IMR-90 (cell line): ENCODE measurements around the gene TIPARP. TPM values are rescaled to one million over a fixed set of nuclear protein-coding genes. Genes with fewer than 3 reads are reported as not detected.

Experiments used
- ATAC-seq: fragments of 200-7000 bp; cut with Tn5 transposase; 2 replicates; pipeline ENCODE4 v1.9.1; 2020; ENCODE audit warnings: low read depth, mild to moderate bottlenecking, moderate library complexity
- BruUV-seq: library from RNA; stranded (reverse); fragments of 400-500 nt; replicated peaks from 2 replicates; lab custom pipeline; 2021; lab: Mats Ljungman, UMichigan
- CTCF ChIA-PET: fragments of 300-600 bp; formaldehyde crosslinking; extraction: SDS; loops from one replicate; lab custom pipeline; 2021; ENCODE audit warnings: antibody characterized with exemption; lab: Yijun Ruan, JAX
- POLR2A ChIA-PET: fragments of 300-600 bp; sonication (Branson Sonifier 250); formaldehyde crosslinking; loops from one replicate; lab custom pipeline; 2022; ENCODE audit warnings: antibody characterized with exemption; ENCODE audit not compliant: unreplicated experiment; lab: Charles Lee
- DNase-seq: peaks from one replicate; pipeline ENCODE4 v3.0.0; 2013
- H2AFZ ChIP-seq: replicated peaks from 2 replicates; pipeline ENCODE3; 2013; ENCODE audit warnings: low read length, mild to moderate bottlenecking; ENCODE audit not compliant: poor library complexity
- H2AK5ac ChIP-seq: 2 replicates; pipeline ENCODE4 v1.6.1; 2013; ENCODE audit warnings: low read depth, low read length, inconsistent platforms
- H2AK9ac ChIP-seq: replicated peaks from 2 replicates; pipeline ENCODE3; 2013; ENCODE audit warnings: mild to moderate bottlenecking, low read depth, low read length, moderate library complexity; ENCODE audit not compliant: poor library complexity
- H2BK120ac ChIP-seq: 2 replicates; pipeline ENCODE4 v1.6.1; 2013; ENCODE audit warnings: low read depth, low read length, inconsistent platforms
- H2BK15ac ChIP-seq: 3 replicates; pipeline ENCODE4 v1.6.1; 2013; ENCODE audit warnings: low read depth, low read length, inconsistent platforms
- H2BK20ac ChIP-seq: 2 replicates; pipeline ENCODE4 v1.6.1; 2013; ENCODE audit warnings: low read depth, mild to moderate bottlenecking, inconsistent platforms, low read length, moderate library complexity
- H2BK5ac ChIP-seq: 2 replicates; pipeline ENCODE4 v1.6.1; 2013; ENCODE audit warnings: mild to moderate bottlenecking, low read depth, low read length, inconsistent platforms; ENCODE audit not compliant: poor library complexity, severe bottlenecking
- H3K14ac ChIP-seq: replicated peaks from 2 replicates; pipeline ENCODE4 v1.6.1; 2013; ENCODE audit warnings: low read depth, low read length, inconsistent platforms
- H3K18ac ChIP-seq: 2 replicates; pipeline ENCODE4 v1.6.1; 2013; ENCODE audit warnings: low read depth, low read length, control low read depth
- H3K23ac ChIP-seq: 2 replicates; pipeline ENCODE4 v1.6.1; 2013; ENCODE audit warnings: low read depth, low read length, inconsistent platforms
- H3K27ac ChIP-seq: 2 replicates; pipeline ENCODE4 v1.5.1; 2013; ENCODE audit warnings: mild to moderate bottlenecking, control low read depth, low read length; ENCODE audit not compliant: insufficient read depth
- H3K27me3 ChIP-seq: 2 replicates; pipeline ENCODE4 v1.6.1; 2013; ENCODE audit warnings: low read length; ENCODE audit not compliant: control insufficient read depth, insufficient read depth
- H3K36me3 ChIP-seq: 2 replicates; pipeline ENCODE4 v1.6.1; 2013; ENCODE audit warnings: low read length, mixed read lengths; ENCODE audit not compliant: control insufficient read depth, insufficient read depth
- H3K4ac ChIP-seq: 2 replicates; pipeline ENCODE4 v1.6.1; 2013; ENCODE audit warnings: low read depth, low read length, inconsistent platforms
- H3K4me1 ChIP-seq: 2 replicates; pipeline ENCODE4 v1.6.1; 2013; ENCODE audit warnings: low read length, mixed read lengths; ENCODE audit not compliant: control insufficient read depth, insufficient read depth
- H3K4me2 ChIP-seq: 2 replicates; pipeline ENCODE4 v1.6.1; 2013; ENCODE audit warnings: low read depth, mild to moderate bottlenecking, control low read depth, low read length, moderate library complexity
- H3K4me3 ChIP-seq: 2 replicates; pipeline ENCODE4 v1.5.1; 2013; ENCODE audit warnings: low read depth, mild to moderate bottlenecking, control low read depth, low read length, moderate library complexity; ENCODE audit not compliant: insufficient read depth
- H3K56ac ChIP-seq: 2 replicates; pipeline ENCODE4 v1.6.1; 2013; ENCODE audit warnings: low read length, inconsistent platforms; ENCODE audit not compliant: insufficient read depth; ENCODE audit errors: extremely low read depth
- H3K79me1 ChIP-seq, 2 experiments: 2 replicates each; pipeline ENCODE4 v1.6.1; 2013; ENCODE audit warnings: low read length in 2 of 2, inconsistent platforms in 1 of 2, low read depth in 1 of 2
- H3K9ac ChIP-seq: 2 replicates; pipeline ENCODE4 v1.6.1; 2013; ENCODE audit warnings: low read depth, low read length, control low read depth
- H3K9me1 ChIP-seq: 2 replicates; pipeline ENCODE4 v1.6.1; 2013; ENCODE audit warnings: low read length, inconsistent platforms; ENCODE audit not compliant: insufficient read depth
- H3K9me3 ChIP-seq: 2 replicates; pipeline ENCODE4 v1.6.1; 2013; ENCODE audit warnings: low read length; ENCODE audit not compliant: control insufficient read depth, insufficient read depth
- H4K20me1 ChIP-seq: 2 replicates; pipeline ENCODE4 v1.6.1; 2013; ENCODE audit warnings: low read length, inconsistent platforms; ENCODE audit not compliant: insufficient read depth
- H4K5ac ChIP-seq: 2 replicates; pipeline ENCODE4 v1.6.1; 2013; ENCODE audit warnings: mild to moderate bottlenecking, low read depth, low read length, control low read depth
- H4K8ac ChIP-seq, 2 experiments: 2 replicates each; pipeline ENCODE4 v1.6.1; 2013; ENCODE audit warnings: low read depth in 2 of 2, low read length in 2 of 2, control low read depth in 1 of 2, inconsistent platforms in 1 of 2
- H4K91ac ChIP-seq: 2 replicates; pipeline ENCODE4 v1.6.1; 2013; ENCODE audit warnings: low read depth, low read length, inconsistent platforms; ENCODE audit not compliant: insufficient read depth
- BHLHE40 ChIP-seq: fragments of 150-350 bp; IDR thresholded peaks from 2 replicates; pipeline ENCODE4 v1.6.1; 2016; ENCODE audit warnings: mild to moderate bottlenecking, low read depth, low read length
- CEBPB ChIP-seq: IDR thresholded peaks from 2 replicates; pipeline ENCODE4 v1.6.1; 2012; ENCODE audit warnings: low read depth, low read length, improper control_type of control experiment
- CHD1 ChIP-seq: IDR thresholded peaks from 2 replicates; pipeline ENCODE4 v1.6.1; 2012; ENCODE audit warnings: low read depth, low read length, improper control_type of control experiment
- CTCF ChIP-seq: conservative IDR thresholded peaks from 2 replicates; pipeline ENCODE4 v1.5.1; 2012; ENCODE audit warnings: mild to moderate bottlenecking, low read depth, low read length, improper control_type of control experiment
- ELK1 ChIP-seq: fragments of 150-350 bp; IDR thresholded peaks from 2 replicates; pipeline ENCODE4 v1.6.1; 2016; ENCODE audit warnings: low read depth, mild to moderate bottlenecking, low read length, moderate library complexity, borderline replicate concordance
- FOS ChIP-seq: fragments of 150-350 bp; IDR thresholded peaks from 2 replicates; pipeline ENCODE4 v1.6.1; 2016; ENCODE audit warnings: low read depth, low read length
- MAFK ChIP-seq: IDR thresholded peaks from 2 replicates; pipeline ENCODE4 v1.6.1; 2012; ENCODE audit warnings: low read depth, low read length, improper control_type of control experiment
- MAZ ChIP-seq: IDR thresholded peaks from 2 replicates; pipeline ENCODE4 v1.6.1; 2012; ENCODE audit warnings: low read depth, mild to moderate bottlenecking, low read length, improper control_type of control experiment, moderate library complexity, borderline replicate concordance
- MXI1 ChIP-seq: IDR thresholded peaks from 2 replicates; pipeline ENCODE4 v1.6.1; 2012; ENCODE audit warnings: low read depth, mild to moderate bottlenecking, low read length, moderate library complexity, borderline replicate concordance
- NFE2L2 ChIP-seq: fragments of 150-350 bp; IDR thresholded peaks from 2 replicates; pipeline ENCODE4 v1.6.1; 2016; ENCODE audit warnings: low read depth, mild to moderate bottlenecking, low read length
- POLR2A ChIP-seq: IDR thresholded peaks from 2 replicates; pipeline ENCODE4 v1.6.1; 2012; ENCODE audit warnings: mild to moderate bottlenecking, low read depth, low read length
- RAD21 ChIP-seq: IDR thresholded peaks from 2 replicates; pipeline ENCODE4 v1.6.1; 2012; ENCODE audit warnings: low read length, improper control_type of control experiment
- RCOR1 ChIP-seq: IDR thresholded peaks from 2 replicates; pipeline ENCODE4 v1.6.1; 2012; ENCODE audit warnings: mild to moderate bottlenecking, low read length, improper control_type of control experiment; ENCODE audit not compliant: insufficient replicate concordance
- RFX5 ChIP-seq: IDR thresholded peaks from 2 replicates; pipeline ENCODE4 v1.8.0; 2012; ENCODE audit warnings: low read depth, mild to moderate bottlenecking, low read length, moderate library complexity
- SMC3 ChIP-seq: fragments of 150-350 bp; IDR thresholded peaks from 2 replicates; pipeline ENCODE4 v1.6.1; 2016; ENCODE audit warnings: low read depth, mild to moderate bottlenecking, antibody characterized with exemption, low read length, moderate library complexity
- WGBS, 2 experiments: methylation state at CpG; one replicate each; pipeline versions ENCODE4 v1.1.5 to v1.1.7; 2013; ENCODE audit warnings: missing lambda C conversion rate in 2 of 2; ENCODE audit not compliant: insufficient read length in 1 of 2; ENCODE audit errors: extremely low coverage in 2 of 2; 5-methylcytosine and 5-hydroxymethylcytosine counted together
- dilution Hi-C: fragments of 300-500 bp; cut with HindIII; formaldehyde crosslinking; loops from one replicate; pipeline ENCODE4 v1.14.3; 2018; ENCODE audit warnings: low sequenced_read_pairs; ENCODE audit not compliant: unreplicated experiment
- in situ Hi-C: fragments of 300-500 bp; cut with MboI; formaldehyde crosslinking; loops from 3 replicates; pipeline ENCODE4 v1.14.3; 2019; ENCODE audit warnings: low sequenced_read_pairs, inconsistent platforms, mixed read lengths
- intact Hi-C: fragments of 100-400 bp; cut with micrococcal nuclease; formaldehyde crosslinking; loops from 2 replicates; pipeline ENCODE4 v1.10.0; 2022
- polyA plus RNA-seq, 3 experiments: library from polyadenylated mRNA; depleted of rRNA; stranded (reverse); fragments of >200 nt; gene quantifications; 2 replicates each; pipeline ENCODE4 v1.2.3, GENCODE V29; 2012; ENCODE audit warnings: low replicate concordance in 1 of 3
- total RNA-seq: library from RNA; depleted of rRNA; stranded (reverse); fragments of >200 nt; gene quantifications from 2 replicates; pipeline ENCODE4 v1.2.3, GENCODE V29; 2012
- TF ChIP-seq, protein P1 (sequence below): fragments of 150-350 bp; IDR thresholded peaks from 2 replicates; pipeline ENCODE4 v1.6.1; 2017; ENCODE audit warnings: mild to moderate bottlenecking, antibody characterized with exemption, low read length, low read depth

The TIPARP gene
- total and polyA plus RNA-seq, 2 of the 4 experiments (the other 2 are of a cell fraction): 12.6 to 70.8 TPM

DNA sequence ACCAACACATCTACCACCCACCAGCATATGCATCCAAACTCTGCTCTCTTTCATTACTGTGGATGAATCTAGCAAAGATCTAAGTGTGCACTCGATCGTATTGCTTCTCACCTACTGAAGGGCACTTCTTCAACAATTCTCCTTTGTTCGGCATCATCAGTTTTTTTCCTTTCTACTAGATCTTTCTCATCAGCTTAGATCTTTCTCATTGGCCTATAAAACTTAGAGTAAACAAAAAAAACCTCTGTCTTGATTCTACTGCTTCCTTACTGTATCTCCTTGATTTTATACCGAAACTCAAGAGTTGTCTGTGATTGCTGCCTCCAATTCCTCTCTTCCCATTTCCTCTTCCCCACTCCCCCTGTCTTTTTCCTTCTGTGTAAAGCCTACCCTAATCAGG, 36.1 kb upstream of the TIPARP start:
- Histone ChIP-seq H3K4ac (no peak overlapping the region), H2AFZ (no peak overlapping the region), H2BK15ac (no peak overlapping the region), H4K8ac (no peak overlapping the region), H2BK20ac (no peak overlapping the region), H3K36me3 (no peaks in the 10 kb centered on the region), H3K9me1 (peaks cover 3% of the 10 kb centered on the region), H3K27me3 (peaks cover 2% of the 10 kb centered on the region; the same call in 1 of the 2 replicates), H3K14ac (no peak overlapping the region), H3K9me3 (no peaks in the 10 kb centered on the region), H3K27ac (no peak overlapping the region), H3K9ac (no peak overlapping the region), H4K20me1 (no peaks in the 10 kb centered on the region), H2BK120ac (no peak overlapping the region), H3K18ac (no peak overlapping the region), H2AK5ac (no peak overlapping the region), H3K4me3 (no peak overlapping the region), H4K5ac (no peak overlapping the region), H3K56ac (no peak overlapping the region), H3K23ac (no peak overlapping the region), H2AK9ac (no peak overlapping the region), H2BK5ac (no peak overlapping the region), H4K91ac (no peak overlapping the region), H3K79me1 (no peaks in the 10 kb centered on the region), H3K4me2 (no peak overlapping the region), H3K4me1 (peaks cover 2% of the 10 kb centered on the region)
- DNase-seq: no peak
- TF ChIP-seq FOS (no peak), RFX5 (no peak), CHD1 (no peak), NFE2L2 (no peak), POLR2A (no peak), ELK1 (no peak), MAFK (no peak), SMC3 (no peak), CTCF (no peak), BHLHE40 (no peak), MAZ (no peak), RAD21 (no peak), MXI1 (no peak), CEBPB (no peak), RCOR1 (no peak)
- TF ChIP-seq, protein P1, sequence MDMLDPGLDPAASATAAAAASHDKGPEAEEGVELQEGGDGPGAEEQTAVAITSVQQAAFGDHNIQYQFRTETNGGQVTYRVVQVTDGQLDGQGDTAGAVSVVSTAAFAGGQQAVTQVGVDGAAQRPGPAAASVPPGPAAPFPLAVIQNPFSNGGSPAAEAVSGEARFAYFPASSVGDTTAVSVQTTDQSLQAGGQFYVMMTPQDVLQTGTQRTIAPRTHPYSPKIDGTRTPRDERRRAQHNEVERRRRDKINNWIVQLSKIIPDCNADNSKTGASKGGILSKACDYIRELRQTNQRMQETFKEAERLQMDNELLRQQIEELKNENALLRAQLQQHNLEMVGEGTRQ: no peak
- CTCF ChIA-PET: no interaction called here
- in situ Hi-C loops (no loop called here), dilution Hi-C loops (no loop called here), intact Hi-C loops (no loop called here)
- 100% methylated on average over 3 of the region's 4 CpGs; no CpG with 5 or more reads in 1 of the 2 experiments for WGBS, 2 experiments
- POLR2A ChIA-PET: no interaction called here
- no peak for ATAC-seq
- no TSS peak for BruUV-seq
